ENCODE data around the gene NOG. TPM values are rescaled to one million over a fixed set of nuclear protein-coding genes. Genes with fewer than 3 reads are reported as not detected.

The NOG gene
- total RNA-seq, 2 experiments from 2014 or later, result not detected

GRCh38 chr17:56592487-56593085 lies 913 bp upstream of the NOG start:
- TF ChIP-seq EZH2phosphoT487 (IDR thresholded peaks at IDR 0.05; ENCODE audit: borderline replicate concordance, low read depth, low read length), result no peak
- TF ChIP-seq CTCF (conservative IDR thresholded peaks at IDR 0.05; ENCODE audit: low read length), result peak; percentile 84

DNA sequence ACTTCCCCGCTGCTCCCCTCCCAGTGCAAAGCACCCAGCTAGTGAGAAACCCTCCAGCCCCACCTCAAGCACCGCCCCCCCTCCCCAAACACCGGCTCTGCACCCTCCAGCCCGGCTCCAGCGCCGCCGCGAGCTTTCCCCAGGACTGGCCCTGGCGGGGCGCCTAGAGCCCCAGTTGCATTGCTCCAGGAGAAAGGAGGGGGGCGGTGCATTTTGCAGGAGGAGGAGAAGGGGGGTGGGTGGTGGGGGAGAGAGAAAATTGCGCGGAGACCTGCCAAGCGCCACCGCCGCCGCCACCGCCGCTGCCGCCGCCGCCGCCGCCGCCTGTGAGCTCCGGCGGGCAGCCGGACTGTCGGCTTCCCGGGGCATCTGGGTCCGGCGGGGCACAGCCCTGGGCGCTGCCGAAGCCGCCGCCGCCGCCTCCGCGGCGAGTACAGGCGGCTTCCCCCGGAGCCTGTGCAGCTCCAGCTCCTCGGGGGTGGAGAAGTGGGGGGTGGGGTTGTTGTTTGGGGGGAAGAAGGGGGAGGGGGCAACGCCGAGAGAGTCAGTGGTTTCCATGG lies 333 bp upstream of the NOG start:
- ChIA-PET CTCF (ENCODE audit: unreplicated experiment) (interaction anchor here (0.6 kb wide), 1 partner anchor 122 kb away, joined by 5 read pairs; no protein-coding TSS in a partner anchor), POLR2A (no interaction called here)
- no TSS peak for BruUV-seq (replicated peaks)
- Histone ChIP-seq H3K79me2 (ENCODE audit: insufficient read depth, low read depth, low read length) (no peaks in the 10 kb centered on the region), H3K9me3 (ENCODE audit: low read length) (no peaks in the 10 kb centered on the region), H3K4me2 (ENCODE audit: low read length) (no peak overlapping the region), H3K36me3 (ENCODE audit: insufficient read depth, low read length) (no peaks in the 10 kb centered on the region), H3K27ac (ENCODE audit: low read depth, low read length, poor library complexity, severe bottlenecking) (no peak overlapping the region), H2AFZ (ENCODE audit: low read length) (no peak overlapping the region), H3K4me1 (ENCODE audit: insufficient read depth, low read length, poor library complexity, severe bottlenecking) (no peaks in the 10 kb centered on the region), H3K9me2 (ENCODE audit: insufficient read depth, low read length) (no peaks in the 10 kb centered on the region), H4K20me1 (ENCODE audit: insufficient read depth, low read length) (no peaks in the 10 kb centered on the region), H3K4me3 (ENCODE audit: low read depth, low read length, poor library complexity, severe bottlenecking) (no peak overlapping the region)
- TF ChIP-seq CTCF (conservative IDR thresholded peaks at IDR 0.05; ENCODE audit: low read length) (no peak), EZH2phosphoT487 (IDR thresholded peaks at IDR 0.05; ENCODE audit: borderline replicate concordance, low read depth, low read length) (no peak)
- DNase-seq (ENCODE audit: low spot score), result no peak
- intact Hi-C loops (cut with micrococcal nuclease; ENCODE audit: unreplicated experiment), result loop anchor here (2.0 to 5.0 kb wide), 2 partner anchors 62 to 344 kb away; no protein-coding TSS in a partner anchor

More at GRCh38 chr17:56592487-56593085, 913 bp upstream of the NOG start:
- ChIA-PET POLR2A (no interaction called here), CTCF (ENCODE audit: unreplicated experiment) (no interaction called here)
- Histone ChIP-seq H2AFZ (ENCODE audit: low read length) (no peak overlapping the region), H3K27ac (ENCODE audit: low read depth, low read length, poor library complexity, severe bottlenecking) (no peak overlapping the region), H3K79me2 (ENCODE audit: insufficient read depth, low read depth, low read length) (no peaks in the 10 kb centered on the region), H3K4me3 (ENCODE audit: low read depth, low read length, poor library complexity, severe bottlenecking) (no peak overlapping the region), H3K9me2 (ENCODE audit: insufficient read depth, low read length) (no peaks in the 10 kb centered on the region), H3K9me3 (ENCODE audit: low read length) (no peaks in the 10 kb centered on the region), H3K4me1 (ENCODE audit: insufficient read depth, low read length, poor library complexity, severe bottlenecking) (no peaks in the 10 kb centered on the region), H4K20me1 (ENCODE audit: insufficient read depth, low read length) (no peaks in the 10 kb centered on the region), H3K36me3 (ENCODE audit: insufficient read depth, low read length) (no peaks in the 10 kb centered on the region), H3K4me2 (ENCODE audit: low read length) (peak overlapping the region; percentile 45)
- intact Hi-C loops (cut with micrococcal nuclease; ENCODE audit: unreplicated experiment), result loop anchor here (1.0 to 5.0 kb wide), 4 partner anchors 62 to 345 kb away; no protein-coding TSS in a partner anchor
- peak; percentile 44 for DNase-seq (ENCODE audit: low spot score)
- BruUV-seq (replicated peaks), result no TSS peak
